Gastroesophageal sphincter (tissue), 4 donors: ENCODE results near the gene SLFN5. TPM values are rescaled to one million over a fixed set of nuclear protein-coding genes. Genes with fewer than 3 reads are reported as not detected.

Source experiments
- ATAC-seq: fragments of 150-250 bp; one replicate; pipeline ENCODE4 v1.9.1; 2016; ENCODE audit warnings: mild to moderate bottlenecking, moderate library complexity
- H3K27ac ChIP-seq, 4 donors: fragments of 200-600 bp; sonication (generic) in 3 of 4; 1 replicate in 3 of 4; 2 replicates in 1 of 4; pipeline ENCODE4 v1.5.1; 2016 to 2019
- H3K27me3 ChIP-seq: fragments of 200-600 bp; sonication (generic); one replicate; pipeline ENCODE4 v1.5.1; 2019
- H3K36me3 ChIP-seq, 2 donors: fragments of 200-600 bp; sonication (generic); one replicate each; pipeline ENCODE4 v1.5.1; 2019; ENCODE audit warnings: control low read depth in 1 of 2
- H3K4me1 ChIP-seq, 3 donors: fragments of 200-600 bp; sonication (generic); 1 replicate in 2 of 3; 2 replicates in 1 of 3; pipeline ENCODE4 v1.5.1; 2016 to 2019; ENCODE audit warnings: control low read depth in 2 of 3
- H3K4me3 ChIP-seq, 2 donors: fragments of 200-600 bp; sonication (generic); one replicate each; pipeline ENCODE4 v1.5.1; 2019; ENCODE audit warnings: mild to moderate bottlenecking in 1 of 2, moderate library complexity in 1 of 2
- H3K9me3 ChIP-seq, 3 donors: fragments of 200-600 bp; sonication (generic); one replicate each; pipeline ENCODE4 v1.5.1; 2017 to 2019; ENCODE audit warnings: control low read depth in 2 of 3
- CTCF ChIP-seq, 4 experiments: fragments of 200-600 bp in 2 of 4; fragments of 450-650 bp in 2 of 4; sonication (generic) in 1 of 4; IDR thresholded peaks; one replicate each; pipeline ENCODE4 v1.5.1; 2017 to 2019; ENCODE audit warnings: antibody characterized with exemption in 4 of 4, mild to moderate bottlenecking in 2 of 4, moderate library complexity in 2 of 4
- EP300 ChIP-seq: sonication (generic); formaldehyde crosslinking; IDR thresholded peaks from one replicate; pipeline ENCODE4 v1.6.1; 2017; ENCODE audit warnings: antibody characterized with exemption, mild to moderate bottlenecking
- POLR2A ChIP-seq, 2 donors: fragments of 450-650 bp; IDR thresholded peaks; one replicate each; pipeline ENCODE4 v1.6.1; 2017; ENCODE audit warnings: antibody characterized with exemption in 2 of 2, mild to moderate bottlenecking in 2 of 2, moderate library complexity in 1 of 2
- POLR2AphosphoS5 ChIP-seq: sonication (generic); formaldehyde crosslinking; IDR thresholded peaks from one replicate; pipeline ENCODE4 v1.6.1; 2017; ENCODE audit warnings: antibody characterized with exemption
- WGBS, 2 donors: methylation state at CpG; one replicate each; pipeline ENCODE4 v1.1.5; 2018; ENCODE audit warnings: low coverage in 1 of 2; 5-methylcytosine and 5-hydroxymethylcytosine counted together
- total RNA-seq, 4 donors: library from RNA; depleted of rRNA; stranded (reverse); fragments of >200 nt; gene quantifications; one replicate each; pipeline ENCODE4 v1.1.0, GENCODE V29; 2016

The SLFN5 gene
- total RNA-seq, 4 donors from 2014 or later: 23.5 to 51.2 (median 31.1) TPM

GRCh38 chr17:35289222-35289621 lies 46.4 kb downstream of the SLFN5 start:
- no peak for ATAC-seq
- WGBS, 2 donors: 47 to 55% methylated on average over 1 of the region's 1 CpG

GRCh38 chr17:35291802-35292201 lies 48.9 kb downstream of the SLFN5 start:
- no peak for ATAC-seq
- 67 to 89% methylated on average over 1 of the region's 1 CpG for WGBS, 2 donors
- H3K27me3 ChIP-seq: peaks cover 6% of the 10 kb centered on the region
- no peak overlapping the region for H3K27ac ChIP-seq
- TF ChIP-seq EP300 (no peak), POLR2AphosphoS5 (no peak), CTCF (IDR thresholded peaks at IDR 0.05) (no peak), POLR2A (IDR thresholded peaks at IDR 0.05) (no peak)
- H3K9me3 ChIP-seq: peaks cover 0 to 9% (median 0%) of the 10 kb centered on the region in 3 donors
- H3K4me1 ChIP-seq: no peaks in the 10 kb centered on the region
- no peaks in the 10 kb centered on the region for H3K36me3 ChIP-seq
- no peak overlapping the region for H3K4me3 ChIP-seq

More at GRCh38 chr17:35289222-35289621, 46.4 kb downstream of the SLFN5 start:
- no peaks in the 10 kb centered on the region for H3K4me1 ChIP-seq
- H3K9me3 ChIP-seq: peaks cover 0 to 9% (median 0%) of the 10 kb centered on the region in 3 donors
- no peaks in the 10 kb centered on the region for H3K36me3 ChIP-seq
- H3K27ac ChIP-seq: no peak overlapping the region
- H3K27me3 ChIP-seq: peaks cover 6% of the 10 kb centered on the region
- no peak overlapping the region for H3K4me3 ChIP-seq
- TF ChIP-seq CTCF (IDR thresholded peaks at IDR 0.05) (no peak), EP300 (no peak), POLR2AphosphoS5 (no peak), POLR2A (IDR thresholded peaks at IDR 0.05) (no peak)

- TF ChIP-seq EP300: no peak
- no peak for TF ChIP-seq CTCF (IDR thresholded peaks at IDR 0.05)
- TF ChIP-seq POLR2A (IDR thresholded peaks at IDR 0.05): no peak
- TF ChIP-seq POLR2AphosphoS5: no peak
- no peak overlapping the region for H3K4me3 ChIP-seq
- WGBS, 2 donors: 52 to 57% methylated on average over 1 of the region's 1 CpG
- H3K27me3 ChIP-seq: peaks cover under 1% of the 10 kb centered on the region
- H3K36me3 ChIP-seq: no peaks in the 10 kb centered on the region
- H3K27ac ChIP-seq: no peak overlapping the region
- H3K9me3 ChIP-seq: peaks cover 0 to 9% (median 0%) of the 10 kb centered on the region in 3 donors
- H3K4me1 ChIP-seq: no peaks in the 10 kb centered on the region
- no peak for ATAC-seq
These were observed 50.4 kb downstream of the SLFN5 start for GRCh38 chr17:35293151-35293847.

- no peak for ATAC-seq
- 47 to 88% methylated on average over 1 of the region's 1 CpG for WGBS, 2 donors
- H3K27ac ChIP-seq: no peak overlapping the region
- H3K9me3 ChIP-seq: no peaks in the 10 kb centered on the region
- H3K4me1 ChIP-seq: no peaks in the 10 kb centered on the region
- no peak for TF ChIP-seq POLR2AphosphoS5
- no peak for TF ChIP-seq POLR2A (IDR thresholded peaks at IDR 0.05)
- no peak for TF ChIP-seq EP300
- no peak for TF ChIP-seq CTCF (IDR thresholded peaks at IDR 0.05)
- H3K27me3 ChIP-seq: peaks cover 4% of the 10 kb centered on the region
- no peaks in the 10 kb centered on the region for H3K36me3 ChIP-seq
- H3K4me3 ChIP-seq: no peak overlapping the region
These were observed 51.9 kb downstream of the SLFN5 start for GRCh38 chr17:35294756-35295155.

- H3K4me3 ChIP-seq: no peak overlapping the region
- no peaks in the 10 kb centered on the region for H3K36me3 ChIP-seq
- no peak for ATAC-seq
- peaks cover 4% of the 10 kb centered on the region for H3K27me3 ChIP-seq
- H3K4me1 ChIP-seq: no peaks in the 10 kb centered on the region
- H3K27ac ChIP-seq: no peak overlapping the region
- WGBS, 2 donors: 78% methylated on average over 1 of the region's 1 CpG; no CpG with 5 or more reads in 1 of the 2 donors
- H3K9me3 ChIP-seq: no peaks in the 10 kb centered on the region
- TF ChIP-seq POLR2A (IDR thresholded peaks at IDR 0.05) (no peak), CTCF (IDR thresholded peaks at IDR 0.05) (no peak), EP300 (no peak), POLR2AphosphoS5 (no peak)
These were observed 52.8 kb downstream of the SLFN5 start for GRCh38 chr17:35295686-35296085.
